ENCODE measurements around the gene TTC21A.
"Not testable (repeated sequence)": the region's sequence is repeated elsewhere in the genome, so short reads cannot be mapped to it uniquely, and the experiment has no call there.

TTC21A gene

DNA sequence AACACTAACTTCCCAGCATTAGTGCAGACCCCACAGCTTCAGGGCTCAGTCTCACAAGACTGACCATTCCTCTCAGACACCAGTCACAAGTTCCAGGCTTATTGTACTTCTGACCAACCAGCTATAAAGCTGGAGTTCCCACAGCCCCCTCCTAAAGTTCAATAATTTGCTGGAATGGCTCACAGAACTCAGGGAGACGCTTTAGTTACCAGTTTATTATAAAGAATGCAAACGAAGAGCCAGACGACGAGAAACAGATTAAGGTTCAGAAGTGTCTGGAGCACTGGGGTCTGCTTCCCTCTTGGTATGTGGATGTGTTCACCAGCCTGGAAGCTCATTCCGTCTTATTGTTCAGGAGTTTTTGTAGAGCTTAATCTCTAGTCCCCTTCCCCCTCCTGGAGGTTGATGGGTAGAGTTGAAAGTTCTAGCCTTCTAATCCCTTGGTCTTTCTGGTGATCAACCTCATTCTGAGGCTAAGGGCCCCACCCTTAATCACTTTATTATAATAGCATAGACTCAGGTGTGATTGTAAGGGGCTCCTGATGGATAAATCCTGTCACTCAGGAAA lies 50.8 kb downstream of the TTC21A start:
- FAIRE-seq, result no peak

DNA sequence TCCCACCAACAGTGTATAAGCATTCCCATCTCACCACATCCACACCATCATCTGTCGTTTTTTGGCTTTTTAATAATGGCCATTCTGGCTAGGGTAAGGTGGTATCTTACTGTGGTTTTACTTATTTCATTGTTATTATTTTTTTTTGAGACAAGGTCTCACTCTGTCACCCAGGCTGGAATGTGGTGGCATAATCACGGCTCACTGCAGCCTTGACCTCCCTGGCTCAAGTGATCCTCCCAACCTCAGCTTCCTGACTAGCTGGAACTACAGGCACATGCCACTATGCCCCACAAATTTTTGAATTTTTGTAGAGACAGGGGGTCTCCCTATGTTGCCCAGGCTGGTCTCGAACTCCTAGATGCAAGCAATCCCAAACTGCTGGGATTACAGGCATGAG lies 56.9 kb downstream of the TTC21A start:
- FAIRE-seq, result no peak

DNA sequence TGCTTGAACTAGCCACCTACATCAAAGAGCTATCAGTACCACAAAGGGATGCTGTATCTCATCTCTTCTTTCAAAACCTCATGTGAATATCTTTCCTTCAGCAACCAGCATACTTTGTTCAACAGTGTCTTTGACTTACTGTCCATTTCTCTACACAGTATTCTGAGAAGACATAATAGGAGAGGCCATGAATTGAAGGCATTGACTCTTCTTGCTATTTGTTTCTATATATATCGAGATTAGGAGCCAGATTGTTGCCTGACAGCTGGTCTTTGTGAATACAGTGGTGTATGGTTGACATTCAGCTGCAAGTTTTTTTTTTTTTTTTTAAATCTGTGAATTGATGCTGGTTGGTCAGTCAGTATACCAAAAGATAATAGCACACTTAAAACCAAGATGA lies 58.0 kb downstream of the TTC21A start:
- no peak for FAIRE-seq

DNA sequence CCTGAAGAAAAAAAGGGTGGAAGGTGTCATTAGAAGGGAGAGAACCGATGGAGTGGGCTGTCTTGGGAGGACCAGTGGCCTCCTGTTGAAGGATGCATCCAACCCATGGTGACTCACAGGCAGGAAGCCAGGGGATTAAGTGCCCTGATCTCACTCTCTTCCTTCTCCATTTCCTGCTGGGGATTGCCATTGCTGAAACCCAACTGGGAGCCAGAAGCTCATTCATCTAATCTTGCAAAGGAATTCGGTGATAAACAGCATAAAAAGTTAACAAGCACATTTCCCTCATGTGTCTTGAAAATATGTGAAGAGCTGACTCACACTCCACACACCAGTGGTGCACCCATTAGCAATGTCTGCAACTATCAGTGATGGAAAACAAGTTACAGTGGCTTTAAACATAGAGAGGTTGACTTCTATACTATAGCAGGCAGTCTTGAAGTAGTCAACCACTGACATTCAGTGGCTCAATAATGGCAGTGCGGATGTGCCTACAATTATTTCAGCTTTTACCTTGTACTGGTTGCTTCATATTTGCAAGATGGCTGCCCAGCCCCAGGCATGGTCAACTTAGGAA lies 58.7 kb downstream of the TTC21A start:
- FAIRE-seq, result no peak

DNA sequence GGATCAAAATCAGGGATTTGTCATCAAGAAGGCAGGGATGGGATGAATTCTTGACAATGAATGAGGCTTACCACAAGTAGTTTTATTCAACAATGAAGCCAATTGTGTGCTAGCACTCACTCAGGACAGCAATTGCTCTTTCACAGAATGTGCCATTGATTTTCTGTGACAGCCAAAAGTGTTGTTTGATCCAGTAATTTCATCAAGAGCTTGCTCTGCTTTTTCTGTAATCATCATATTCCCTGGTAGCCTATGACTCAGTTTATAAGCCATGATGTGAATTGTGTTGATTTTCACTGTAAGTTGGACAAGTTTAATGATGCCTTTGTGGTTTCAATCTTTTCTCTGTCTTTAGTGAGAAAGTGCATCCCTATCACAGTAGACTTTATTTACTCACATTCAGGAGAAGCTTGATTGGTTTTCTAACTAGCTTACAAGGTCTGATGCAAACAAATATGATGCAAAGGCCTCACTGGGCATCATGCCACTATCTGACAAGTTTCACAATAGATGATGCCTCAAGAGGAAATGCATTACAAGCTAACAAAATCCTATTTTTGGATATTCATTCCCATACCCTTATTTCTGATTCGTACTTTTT lies 59.6 kb downstream of the TTC21A start:
- no peak for FAIRE-seq

DNA sequence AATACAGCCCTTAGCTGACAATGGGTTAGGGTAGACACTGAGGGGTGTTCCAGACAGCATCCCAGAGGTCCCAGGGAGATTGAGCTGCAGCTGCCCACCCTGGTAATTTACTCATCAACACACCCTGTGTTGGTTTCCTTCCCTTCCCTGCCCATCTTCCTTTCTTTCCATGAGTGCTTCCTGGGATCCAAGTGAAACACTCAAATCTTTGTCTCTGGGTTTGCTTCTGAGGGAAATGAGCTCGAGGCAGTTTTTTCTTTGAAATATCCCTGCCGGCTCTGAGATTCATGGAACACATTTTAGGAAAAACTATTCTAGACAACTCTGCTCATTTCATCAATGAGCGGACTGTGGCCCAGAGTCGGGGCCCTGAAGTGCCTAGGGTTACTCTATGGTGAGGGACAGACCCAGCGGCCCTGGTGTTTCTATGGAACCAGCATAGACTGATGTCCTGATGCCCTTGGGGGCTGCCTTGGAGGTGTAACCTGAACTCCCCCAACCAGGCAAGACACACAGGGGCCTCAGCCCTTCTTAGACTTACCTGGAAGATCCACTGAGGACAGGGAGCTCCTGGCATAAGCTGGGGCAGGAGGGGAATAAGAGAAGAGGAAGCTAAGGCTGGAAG lies 60.8 kb downstream of the TTC21A start:
- no peak for FAIRE-seq

DNA sequence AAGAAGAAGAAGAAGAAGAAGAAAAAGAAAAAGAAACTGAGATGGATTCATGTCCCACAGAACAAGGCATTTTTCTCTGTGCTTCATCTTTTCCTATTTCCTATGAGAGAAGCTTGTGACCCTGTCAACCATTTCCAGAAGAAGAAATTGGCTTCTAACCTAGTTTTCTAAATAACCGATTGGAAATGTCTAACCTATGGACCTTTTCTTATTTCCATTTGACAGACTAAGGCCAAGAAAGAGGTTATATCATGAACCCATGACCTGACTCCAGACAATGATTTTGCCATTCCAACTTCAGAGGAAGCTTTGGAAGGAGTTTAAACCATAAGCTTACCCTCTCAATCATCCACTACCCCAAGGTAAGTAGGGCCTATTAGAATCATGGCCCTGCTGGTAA lies 62.2 kb downstream of the TTC21A start:
- FAIRE-seq, result no peak

DNA sequence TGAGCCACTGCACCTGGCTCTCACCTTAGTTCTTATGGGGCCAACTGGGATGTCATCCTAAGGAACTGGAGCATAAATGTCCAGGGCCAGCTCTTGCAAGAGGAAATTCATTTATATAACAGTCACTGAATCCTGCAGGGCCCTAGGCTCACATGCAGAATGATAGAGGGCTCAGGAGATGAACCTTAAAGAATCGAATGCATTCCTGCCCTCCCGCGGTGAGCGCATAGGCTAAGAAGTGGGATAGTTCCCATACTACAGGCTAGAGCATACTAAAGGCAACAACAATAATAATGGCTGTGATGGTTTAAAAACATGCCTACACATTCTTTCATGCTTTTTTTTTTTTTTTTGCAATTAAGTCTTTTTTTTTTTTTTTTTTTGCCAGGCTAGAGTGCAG lies 63.0 kb downstream of the TTC21A start:
- FAIRE-seq, result no peak

DNA sequence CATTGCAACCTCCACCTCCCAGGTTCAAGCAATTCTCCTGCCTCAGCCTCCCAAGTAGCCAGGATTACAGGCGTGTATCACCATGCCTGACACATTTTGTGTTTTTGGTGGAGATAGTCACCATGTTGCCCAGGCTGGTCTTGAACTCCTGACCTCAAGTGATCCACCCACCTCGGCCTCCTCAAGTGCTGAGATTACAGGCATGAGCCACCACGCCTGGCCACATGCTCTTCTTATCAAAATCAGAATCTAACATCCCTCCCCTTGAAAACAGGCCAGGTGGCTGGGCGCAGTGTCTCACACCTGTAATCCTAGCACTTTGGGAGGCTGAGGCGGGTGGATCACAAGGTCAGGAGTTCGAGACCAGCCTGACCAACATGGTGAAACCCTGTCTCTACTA lies 63.4 kb downstream of the TTC21A start:
- FAIRE-seq, result not testable (repeated sequence)

DNA sequence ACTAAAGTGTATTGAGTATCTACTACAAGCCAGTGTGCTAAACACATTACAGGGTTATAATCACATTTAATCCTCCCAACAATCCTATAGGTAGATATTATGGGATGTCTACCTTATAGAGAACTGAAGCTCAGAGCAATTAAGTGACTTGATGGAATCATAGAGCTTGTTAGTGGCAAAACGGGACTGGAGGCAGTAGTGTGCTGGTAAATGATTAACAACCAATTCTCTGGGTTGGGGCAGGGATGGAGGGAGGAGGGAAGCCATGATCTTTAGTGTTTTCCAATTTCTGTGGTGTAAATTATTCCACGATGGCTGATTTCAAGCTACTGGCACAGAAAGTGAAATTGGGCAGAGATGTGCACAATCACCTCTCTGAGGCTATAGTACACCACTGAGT lies 64.4 kb downstream of the TTC21A start:
- no peak for FAIRE-seq

DNA sequence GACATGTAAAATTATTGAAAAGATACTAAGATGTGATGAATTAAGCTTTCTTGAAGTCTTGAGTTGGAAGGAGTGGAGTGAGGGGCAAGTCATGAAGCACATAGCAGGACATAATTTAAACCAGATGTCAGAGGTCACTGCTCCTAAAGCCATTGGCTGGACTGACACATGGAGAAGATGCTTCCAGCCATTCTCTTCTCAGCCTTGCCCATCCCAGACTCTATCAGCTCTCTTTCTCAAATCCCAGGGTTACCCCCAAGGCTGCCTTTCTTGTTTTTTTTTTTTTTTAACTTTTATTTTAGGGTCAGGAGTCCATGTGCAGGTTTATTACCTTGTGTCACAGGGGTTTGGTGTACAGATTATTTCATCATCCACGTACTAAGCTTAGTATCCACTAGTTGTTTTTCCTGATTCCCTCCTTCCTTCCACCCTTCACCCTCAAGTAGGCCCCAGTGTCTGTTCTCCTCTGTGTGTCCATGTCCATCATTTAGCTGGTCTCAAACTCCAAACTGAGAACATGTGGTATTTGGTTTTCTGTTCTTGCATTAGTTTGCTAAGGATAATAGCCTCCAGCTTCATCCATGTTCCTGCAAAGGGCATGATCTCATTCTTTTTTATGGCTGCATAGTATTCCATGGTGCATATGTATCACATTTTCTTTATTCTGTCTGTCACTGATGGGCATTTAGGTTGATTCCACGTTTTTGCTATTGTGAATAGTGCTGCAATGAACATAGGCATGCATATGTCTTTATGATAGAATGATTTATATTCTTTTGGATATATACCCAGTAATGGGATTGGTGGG lies 66.0 kb downstream of the TTC21A start:
- FAIRE-seq, result no peak

DNA sequence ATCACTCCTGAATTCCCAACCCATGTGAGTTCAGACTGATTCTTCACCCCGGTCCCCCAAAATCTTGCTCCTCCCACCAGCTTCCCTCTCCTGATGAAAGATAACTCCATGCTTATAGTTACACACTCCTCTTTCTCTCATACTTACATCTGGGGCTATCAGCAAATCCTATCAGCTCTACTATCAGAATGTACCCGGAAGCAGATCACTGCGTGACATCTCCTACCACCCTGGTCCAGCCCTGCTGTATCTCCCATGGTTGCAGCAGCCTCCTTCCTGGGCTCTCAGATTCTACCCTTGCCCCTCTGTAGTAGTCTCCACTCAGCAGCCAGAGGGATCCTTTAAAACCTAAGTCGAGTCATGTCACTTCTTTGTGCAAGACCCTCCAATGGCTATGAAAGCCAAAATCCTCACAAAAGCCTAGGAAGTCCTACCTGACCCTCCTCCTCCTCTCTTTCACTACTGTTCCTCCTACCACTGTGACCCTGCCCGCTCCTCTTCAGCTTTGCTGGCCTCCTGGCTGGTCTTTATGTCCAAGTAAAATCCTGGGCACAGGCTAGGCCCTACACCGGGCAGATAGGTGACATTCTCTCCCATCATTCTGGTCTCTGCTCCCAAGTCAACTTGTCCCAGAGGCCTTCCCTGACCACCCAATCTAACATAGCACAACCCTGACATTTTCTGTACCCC lies 68.7 kb downstream of the TTC21A start:
- no peak for FAIRE-seq

DNA sequence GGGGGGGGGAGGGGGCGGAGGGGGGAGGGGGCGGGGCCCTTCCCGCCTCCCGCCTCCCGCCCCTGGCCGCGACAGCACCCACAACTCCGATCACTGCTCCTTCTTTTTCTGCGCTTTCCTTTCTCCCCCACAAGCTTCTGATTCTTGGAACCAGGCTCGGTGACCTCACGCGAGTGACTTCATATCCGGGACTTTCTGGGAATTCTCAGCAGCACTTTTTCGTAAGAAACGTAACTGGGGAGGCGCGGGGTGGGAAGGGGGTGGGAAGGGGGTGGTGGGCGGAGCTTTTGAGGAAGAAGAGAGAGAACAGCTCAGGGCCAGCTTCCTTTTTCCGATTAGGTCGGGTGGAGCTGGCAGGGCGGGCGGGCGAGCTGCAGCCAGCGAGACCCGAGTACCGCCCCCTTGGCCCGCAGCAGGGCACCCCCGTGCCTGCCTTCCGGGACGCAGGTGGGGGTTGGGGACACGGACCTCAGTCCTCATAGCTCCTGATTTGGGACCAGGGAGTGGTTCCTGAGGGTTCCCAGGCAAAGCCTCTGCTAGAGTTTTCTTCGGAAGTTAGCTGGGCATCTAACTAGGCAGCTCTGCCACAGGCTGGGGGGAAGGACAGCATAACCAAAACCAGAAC lies 70.3 kb downstream of the TTC21A start:
- FAIRE-seq, result peak; percentile 47

DNA sequence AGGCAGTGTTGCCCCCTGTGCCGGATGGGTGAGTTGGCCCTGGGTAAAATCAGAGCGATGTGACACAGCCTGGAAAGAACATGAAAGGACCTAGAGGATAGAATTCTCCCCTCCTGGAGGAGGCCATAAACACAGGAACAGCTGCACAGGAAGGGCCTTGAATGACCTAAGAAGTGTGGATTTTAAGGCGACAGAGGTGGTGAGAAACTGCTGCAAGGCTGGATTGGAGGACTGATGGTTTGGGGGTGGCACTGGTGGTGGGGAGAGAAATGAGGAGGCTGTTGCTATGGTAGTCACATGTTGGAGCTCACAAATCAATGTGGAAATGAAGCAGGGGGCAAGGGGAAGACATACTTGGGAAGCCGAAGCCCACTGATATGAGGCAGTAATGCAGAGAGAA lies 71.1 kb downstream of the TTC21A start:
- FAIRE-seq, result no peak

DNA sequence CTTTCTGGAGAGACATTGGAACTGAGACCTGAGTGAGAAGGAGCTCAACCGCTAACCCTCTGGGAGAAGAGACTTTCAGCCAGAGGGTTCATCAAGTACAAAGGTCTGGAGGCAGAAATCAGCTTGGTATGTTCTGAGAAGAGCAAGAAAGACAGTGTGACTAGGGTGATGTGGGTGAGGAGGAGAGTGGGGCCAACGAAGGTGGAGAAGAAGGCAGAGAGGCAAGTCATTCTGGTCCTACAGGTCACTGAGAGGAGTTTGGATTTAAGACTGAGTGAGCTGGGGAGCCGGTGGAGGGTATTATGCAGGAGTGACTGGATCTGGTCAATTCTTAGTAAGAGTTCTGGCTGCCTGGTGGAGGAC lies 72.7 kb downstream of the TTC21A start:
- FAIRE-seq, result no peak

DNA sequence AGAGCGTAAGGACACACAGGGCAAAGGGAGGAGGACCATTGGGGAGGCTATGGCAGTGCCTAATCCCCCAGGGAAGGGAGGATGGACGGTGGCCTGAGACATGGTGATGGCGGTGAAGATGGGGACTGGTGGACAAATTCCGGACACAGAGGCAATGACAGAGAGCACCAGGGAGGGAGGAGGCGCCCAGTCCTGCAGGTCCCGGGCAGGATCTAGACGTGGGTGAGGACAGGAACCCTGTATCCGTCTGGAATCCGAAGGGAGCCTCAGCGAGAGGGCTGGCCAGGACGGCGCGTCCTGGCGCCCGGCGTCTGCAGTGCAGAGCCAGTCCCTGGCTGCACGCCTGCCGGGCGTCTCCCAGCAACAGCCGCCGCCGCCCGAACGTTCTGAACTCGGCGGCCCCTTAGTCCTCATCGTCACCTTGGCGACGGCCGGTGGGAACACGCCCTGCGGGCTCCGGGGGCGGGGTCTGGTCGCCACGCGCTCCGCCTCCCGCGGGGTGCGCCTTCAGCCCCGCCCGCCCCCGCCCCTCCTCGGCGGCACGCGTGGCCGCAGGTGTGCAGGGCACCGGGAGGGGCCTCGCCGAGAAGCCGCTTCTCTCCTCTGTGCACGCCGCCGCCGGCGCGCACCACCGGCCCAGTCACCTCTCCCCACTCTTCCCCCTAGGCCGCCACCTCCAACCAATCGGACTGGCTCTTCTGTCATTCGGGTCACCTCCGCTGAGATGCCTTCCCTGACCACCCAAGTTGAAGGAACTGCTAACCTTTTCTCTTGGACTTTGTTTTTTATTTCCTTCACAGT lies 73.3 kb downstream of the TTC21A start:
- no peak for FAIRE-seq

DNA sequence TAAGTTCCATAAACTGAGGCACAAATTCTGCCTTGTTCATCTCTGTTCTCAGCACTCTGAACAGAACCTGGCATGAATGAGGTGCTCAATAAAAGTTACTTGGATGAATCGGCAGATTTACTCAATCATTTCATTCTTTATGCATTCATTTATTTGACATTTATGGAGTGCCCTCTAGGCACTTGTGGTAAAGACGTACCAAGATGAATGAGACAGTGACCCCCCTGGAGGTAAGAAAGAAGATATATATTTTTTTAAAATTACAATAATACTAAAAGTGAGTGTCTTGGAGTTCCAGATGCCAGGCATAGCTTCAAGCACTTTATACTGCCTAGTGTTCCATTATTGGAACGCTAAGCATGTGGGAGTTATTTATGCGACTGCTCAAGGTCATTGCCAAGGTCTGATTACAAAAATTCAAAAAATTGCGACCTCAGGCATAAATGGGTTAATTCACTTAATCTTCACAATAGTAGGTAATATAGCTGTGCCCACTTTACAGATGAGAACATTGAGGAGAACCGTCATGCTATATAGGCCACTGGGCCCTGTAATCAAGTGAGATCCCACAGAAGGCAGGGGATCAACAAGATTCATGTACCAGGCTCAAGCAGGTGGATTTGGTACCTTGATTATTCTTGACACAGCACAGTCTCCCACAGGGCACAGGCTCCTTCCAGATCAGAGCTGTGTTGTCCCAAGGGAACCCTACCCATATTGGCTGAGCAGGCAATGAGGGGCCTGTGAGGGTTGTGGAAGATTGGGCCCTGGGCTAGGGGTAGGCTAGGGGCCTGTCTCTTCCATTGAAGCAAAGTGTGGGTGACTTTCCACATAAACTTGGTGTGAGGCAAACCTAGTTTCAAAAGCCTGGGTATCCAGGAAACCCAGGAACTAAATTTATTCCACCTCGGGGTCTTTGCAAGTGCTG lies 74.2 kb downstream of the TTC21A start:
- no peak for FAIRE-seq

DNA sequence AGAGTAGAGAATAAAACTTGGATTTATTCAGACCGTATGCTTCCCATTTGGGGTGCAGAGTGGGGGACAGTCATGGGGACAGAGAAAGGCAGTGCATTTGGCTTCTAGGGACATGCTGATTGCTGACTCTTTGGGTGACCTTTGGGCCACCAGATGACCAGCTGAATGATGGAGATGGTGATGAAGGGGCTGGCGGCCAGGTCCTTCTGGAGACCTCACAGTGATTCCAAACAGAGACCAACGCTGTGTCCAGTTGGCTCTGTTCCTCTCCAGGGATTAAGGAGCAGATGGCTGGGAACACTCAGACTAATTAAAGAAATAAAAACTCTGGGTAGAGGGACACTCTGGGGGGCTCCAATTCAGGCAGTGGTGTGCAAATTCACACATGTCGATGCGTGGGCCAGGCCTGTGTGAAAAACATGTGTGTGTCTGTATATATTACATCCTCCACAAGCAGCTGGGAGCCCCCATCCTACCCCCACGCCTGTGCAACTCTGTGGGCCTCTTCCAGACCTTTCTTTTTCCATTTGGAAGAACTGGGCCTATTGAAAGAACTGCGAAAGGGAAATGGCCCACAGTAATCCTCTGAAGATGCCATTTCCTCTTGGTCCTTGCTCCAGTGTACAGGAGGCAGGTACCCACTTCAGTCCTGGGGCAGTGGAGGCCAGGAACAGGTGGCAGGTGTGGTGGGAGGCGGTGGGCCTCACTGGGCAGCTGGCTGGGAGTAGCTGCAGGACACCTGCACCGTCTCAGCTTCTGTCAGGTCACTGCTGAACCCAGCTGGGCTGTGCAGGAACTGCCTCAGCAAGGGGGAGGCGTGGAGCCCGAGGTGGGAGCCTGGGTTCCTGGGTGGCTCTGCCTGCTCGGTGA lies 76.0 kb downstream of the TTC21A start:
- FAIRE-seq, result no peak
